Islet of Langerhans (tissue), 1 donor: ENCODE data around the gene CAMP.
"Not testable (repeated sequence)": the region's sequence is repeated elsewhere in the genome, so short reads cannot be mapped to it uniquely, and the experiment has no call there.

Experiments
- FAIRE-seq: peaks from one replicate; lab custom pipeline; 2011; peaks lifted over from hg19 to GRCh38; lab: Jason Lieb, UNC

CAMP gene

DNA sequence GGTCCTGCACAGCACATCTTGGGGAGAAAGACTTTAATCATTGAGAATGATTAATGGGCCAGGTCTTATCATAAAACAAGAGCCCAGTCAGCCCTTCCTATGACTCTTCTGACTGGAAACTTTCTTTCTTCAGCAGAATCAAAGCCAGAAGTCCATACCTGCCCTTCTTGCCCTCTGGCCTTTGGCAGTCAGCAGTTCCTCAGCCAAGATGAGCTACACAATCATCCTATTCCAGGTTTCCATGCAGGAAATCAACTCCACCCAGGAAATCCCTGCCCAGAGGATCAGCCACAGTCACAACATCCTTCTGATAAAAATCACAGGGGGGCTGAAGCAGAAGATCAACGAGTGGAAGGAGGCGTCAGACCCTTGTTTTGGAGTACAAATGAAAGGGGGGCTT is 44.5 kb downstream of the CAMP start:
- no peak for FAIRE-seq

DNA sequence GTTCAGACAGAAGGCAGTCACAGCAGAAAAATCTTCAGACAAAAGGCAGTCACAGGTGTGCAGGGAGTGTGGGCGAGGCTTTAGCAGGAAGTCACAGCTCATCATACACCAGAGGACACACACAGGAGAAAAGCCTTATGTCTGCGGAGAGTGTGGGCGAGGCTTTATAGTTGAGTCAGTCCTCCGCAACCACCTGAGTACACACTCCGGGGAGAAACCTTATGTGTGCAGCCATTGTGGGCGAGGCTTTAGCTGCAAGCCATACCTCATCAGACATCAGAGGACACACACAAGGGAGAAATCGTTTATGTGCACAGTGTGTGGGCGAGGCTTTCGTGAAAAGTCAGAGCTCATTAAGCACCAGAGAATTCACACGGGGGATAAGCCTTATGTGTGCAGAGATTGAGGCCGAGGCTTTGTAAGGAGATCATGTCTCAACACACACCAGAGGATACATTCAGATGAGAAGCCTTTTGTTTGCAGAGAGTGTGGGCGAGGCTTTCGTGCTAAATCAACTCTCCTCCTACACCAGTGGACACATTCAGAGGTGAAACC is 45.2 kb downstream of the CAMP start:
- no peak for FAIRE-seq

DNA sequence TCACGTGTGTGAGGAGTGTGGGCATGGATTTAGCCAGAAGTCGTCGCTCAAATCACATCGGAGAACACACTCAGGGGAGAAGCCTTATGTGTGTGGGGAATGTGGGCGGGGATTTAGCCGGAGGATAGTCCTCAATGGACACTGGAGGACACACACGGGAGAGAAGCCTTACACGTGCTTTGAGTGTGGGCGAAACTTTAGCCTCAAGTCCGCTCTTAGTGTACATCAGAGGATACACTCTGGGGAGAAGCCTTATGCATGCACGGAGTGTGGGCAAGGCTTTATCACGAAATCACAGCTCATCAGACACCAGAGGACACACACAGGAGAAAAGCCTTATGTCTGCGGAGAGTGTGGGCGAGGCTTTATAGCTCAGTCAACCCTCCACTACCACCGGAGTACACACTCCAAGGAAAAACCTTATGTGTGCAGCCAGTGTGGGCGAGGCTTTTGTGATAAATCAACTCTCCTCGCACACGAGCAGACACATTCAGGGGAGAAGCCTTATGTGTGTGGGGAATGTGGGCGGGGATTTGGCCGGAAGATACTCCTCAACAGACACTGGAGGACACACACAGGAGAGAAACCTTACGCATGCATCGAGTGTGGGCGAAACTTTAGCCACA is 45.8 kb downstream of the CAMP start:
- FAIRE-seq: no peak

DNA sequence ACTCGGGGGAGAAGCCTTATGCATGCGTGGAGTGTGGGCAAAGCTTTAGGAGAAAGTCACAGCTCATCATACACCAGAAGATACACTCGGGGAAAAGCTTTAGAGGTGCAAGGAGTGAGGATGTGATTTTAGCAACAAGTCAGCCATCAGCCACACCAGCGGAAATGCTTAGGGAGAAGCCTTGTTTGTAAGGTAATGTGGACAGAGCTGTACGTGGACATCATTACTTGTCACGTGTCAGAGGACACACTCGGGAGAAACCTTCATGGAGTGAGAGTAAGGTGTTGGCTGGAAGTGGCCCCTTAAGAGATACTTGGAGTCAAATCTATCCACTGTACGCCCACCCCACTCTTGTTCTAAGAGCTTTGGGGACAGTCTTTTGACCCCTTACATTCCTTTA is 46.3 kb downstream of the CAMP start:
- FAIRE-seq: no peak

DNA sequence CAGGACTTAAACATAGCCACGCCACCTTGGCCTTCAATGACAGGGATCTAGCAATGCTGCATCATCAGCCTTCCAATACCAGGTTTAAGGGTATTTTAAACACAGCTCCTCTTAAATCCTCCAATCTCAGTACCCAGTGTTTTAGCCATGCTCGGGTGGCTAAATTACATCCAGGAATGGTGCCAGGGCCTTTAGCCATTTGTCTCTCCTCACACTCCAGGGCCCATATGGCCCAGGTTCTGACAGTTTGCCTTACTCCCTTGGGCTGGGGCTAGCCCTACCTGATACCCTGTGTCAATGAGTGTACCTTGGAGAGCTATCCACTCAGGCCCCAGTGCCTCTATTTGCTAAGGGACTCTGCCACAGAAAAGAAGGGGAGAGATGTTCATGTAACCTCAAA is 47.0 kb downstream of the CAMP start:
- no peak for FAIRE-seq

DNA sequence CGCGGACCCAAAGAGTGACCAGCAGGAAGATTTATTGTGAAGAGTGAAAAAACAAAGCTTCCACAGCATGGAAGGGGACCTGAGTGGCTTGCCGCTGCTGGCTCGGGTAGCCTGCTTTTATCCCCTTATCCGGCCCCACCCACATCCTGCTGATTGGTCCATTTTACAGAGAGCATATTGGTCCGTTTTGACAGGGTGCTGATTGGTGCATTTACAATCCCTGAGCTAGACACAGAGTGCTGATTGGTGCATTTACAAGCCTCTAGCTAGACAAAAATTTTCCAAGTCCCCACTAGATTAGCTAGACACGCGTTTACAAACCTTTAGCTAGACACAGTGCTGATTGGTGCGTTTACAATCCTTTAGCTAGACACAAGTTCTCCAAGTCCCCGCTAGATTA is 47.9 kb downstream of the CAMP start:
- FAIRE-seq: not testable (repeated sequence)

DNA sequence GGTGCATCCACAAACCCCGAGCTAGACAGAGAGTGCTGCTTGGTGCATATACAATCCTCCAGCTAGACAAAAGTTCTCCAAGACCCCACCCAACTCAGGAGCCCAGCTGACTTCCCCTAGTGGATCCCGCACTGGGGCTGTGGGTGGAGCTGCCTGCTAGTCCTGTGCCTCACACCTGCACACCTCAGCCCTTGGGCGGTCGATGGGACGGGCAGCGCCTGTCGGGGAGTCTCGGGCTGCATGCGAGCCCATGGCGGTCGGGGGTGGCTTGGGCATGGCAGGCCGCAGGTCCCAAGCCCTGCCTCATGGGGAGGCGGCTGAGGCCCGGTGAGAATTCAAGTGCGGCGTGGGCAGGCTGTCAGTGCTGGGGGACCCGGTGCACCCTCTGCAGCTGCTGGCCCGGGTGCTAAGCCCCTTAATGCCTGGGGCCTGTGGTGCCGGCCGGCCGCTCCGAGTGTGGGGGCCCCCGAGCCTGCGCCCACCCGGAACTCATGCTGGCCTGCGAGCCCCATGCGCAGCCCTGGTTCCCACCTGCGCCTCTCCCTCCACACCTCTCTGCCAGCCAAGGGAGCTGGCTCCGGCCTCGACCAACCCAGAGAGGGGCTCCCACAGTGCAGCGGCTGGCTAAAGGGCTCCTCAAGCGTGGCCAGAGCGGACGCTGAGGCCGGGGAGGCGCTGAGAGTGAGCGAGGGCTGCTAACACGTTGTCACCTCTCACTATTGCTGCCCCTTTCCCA is 48.6 kb downstream of the CAMP start:
- FAIRE-seq: no peak

DNA sequence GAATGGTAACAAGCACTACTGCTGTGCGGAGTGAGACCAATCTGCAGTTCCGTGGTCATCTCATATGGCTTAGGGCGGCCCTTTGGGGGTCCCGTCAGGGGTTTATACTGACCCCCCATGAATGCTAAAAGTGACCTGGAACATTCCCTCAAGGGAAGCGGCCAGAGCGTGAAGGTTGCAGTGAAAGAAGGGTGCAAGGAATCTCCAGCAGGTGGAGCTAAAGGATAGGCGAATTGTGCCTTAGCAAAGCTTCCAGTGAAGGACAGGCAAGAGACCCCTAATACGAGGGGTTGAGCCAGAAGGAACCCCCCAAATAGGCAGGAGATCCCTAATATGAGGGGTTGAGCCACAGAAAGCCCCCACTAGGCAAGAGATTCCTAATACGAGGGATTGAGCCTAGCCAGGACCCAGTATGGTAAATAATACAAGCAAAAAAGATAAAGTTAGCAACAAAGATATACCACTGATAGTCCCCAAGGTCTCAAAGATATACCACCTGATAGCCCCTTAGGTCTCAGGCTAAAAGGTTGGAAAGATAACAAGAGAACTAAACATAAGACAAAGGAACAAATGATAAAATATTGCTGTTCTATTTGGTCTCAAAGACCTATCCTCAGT is 50.4 kb downstream of the CAMP start:
- FAIRE-seq: no peak

DNA sequence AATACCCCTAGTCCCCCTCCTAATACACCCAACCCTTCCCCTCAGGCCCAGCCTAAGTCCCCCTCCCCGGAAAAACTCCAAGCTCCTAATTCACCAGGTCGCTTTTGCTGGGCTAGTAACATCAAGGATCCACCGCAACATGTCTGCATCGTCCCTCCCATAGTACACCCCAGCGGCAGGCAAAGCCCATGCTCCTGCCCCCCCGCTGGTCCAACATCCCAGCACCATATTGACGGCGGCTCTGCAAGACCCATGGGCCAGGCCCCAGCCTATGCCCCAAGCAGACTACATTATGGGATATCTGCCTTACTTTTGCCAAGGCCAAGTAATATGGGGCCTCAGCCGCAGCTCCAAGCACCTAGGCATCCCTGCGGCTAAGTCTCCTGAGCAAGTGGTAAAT is 51.2 kb downstream of the CAMP start:
- FAIRE-seq: no peak
